ENCODE measurements around the gene PRKN.
"Not testable (repeated sequence)": the region's sequence is repeated elsewhere in the genome, so short reads cannot be mapped to it uniquely, and the experiment has no call there.

PRKN gene

GRCh38 chr6:161847628-161848027 lies 879.9 kb downstream of the PRKN start:
- DNase-seq (ENCODE audit: low read depth in 3 of 3), result no peak

- no peak for DNase-seq (ENCODE audit: low read depth in 3 of 3)
Measured at GRCh38 chr6:161844804-161845203, 882.8 kb downstream of the PRKN start.

DNA sequence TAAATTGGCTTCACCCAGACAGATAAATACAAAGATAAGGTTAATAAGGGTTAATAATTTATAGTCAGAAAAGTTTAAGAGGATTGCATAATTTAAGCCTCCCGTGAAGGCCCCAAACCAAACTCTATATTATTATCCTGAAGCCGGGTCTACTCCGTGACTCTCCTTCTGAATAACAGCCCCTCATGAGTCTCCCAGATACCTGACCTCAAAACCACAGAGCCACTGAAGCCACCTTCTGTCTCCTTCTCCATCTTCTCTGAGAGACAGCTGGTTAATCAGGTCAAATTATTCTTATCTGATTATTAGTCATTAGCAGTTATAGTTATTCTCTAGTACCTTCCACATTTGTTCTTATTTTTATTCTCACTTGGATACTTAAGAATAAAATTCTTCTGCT lies 884.5 kb downstream of the PRKN start:
- DNase-seq (ENCODE audit: low read depth in 3 of 3), result no peak

DNA sequence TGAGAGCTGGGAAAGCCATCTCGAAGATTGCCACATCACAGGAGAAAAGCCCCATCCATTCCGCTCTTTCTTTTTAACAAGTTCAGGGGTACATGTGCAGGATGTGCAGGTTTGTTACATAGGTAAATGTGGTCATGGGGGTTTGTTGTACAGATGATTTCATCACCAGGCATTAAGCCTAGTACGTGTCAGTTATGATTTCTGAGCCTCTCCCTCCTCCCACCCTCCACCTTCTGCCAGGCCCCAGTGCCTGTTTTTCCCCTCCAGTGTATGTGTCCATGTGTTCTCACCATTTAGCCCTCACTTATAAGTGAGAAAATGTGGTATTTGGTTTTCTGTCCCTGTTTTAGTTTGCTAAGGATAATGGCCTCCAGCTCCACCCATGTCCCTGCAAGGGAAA lies 887.2 kb downstream of the PRKN start:
- DNase-seq (ENCODE audit: low read depth in 3 of 3), result no peak

DNA sequence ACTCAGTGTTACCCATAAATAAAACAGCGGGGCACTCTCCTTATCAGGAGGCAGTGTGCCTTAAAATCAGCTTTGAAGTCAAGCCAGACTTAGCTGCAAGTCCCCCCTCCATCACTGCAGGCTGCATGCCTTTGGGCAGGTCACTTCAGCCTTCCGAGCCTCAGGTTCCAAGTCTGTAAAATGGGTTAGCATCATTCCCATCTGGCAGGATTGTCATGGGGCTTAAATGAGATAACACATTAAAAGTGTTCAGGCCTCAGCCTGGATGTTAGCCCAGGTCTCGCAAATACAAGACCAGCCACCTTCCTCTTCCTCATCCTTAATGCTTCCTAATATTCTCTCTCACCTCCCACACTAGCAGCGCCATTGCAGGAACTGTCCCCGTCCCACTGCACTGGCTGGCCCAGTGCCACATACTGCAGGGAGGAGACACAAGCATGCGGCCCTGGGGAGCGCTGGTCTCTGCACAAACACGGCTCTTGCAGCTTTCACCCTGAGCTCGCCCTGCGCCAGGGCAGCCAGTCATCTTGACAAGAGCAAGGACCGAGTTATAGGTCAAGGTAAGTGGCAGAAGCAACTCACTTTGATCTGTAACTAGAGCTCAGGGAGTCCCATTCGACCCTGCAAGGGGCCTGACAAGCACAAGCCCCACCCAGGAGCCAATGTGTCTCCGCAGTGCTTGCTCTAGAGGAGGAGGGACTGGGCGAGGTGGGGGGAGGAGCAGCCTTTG lies 889.1 kb downstream of the PRKN start:
- DNase-seq (ENCODE audit: low read depth in 3 of 3), result no peak

GRCh38 chr6:161837854-161838253 lies 889.7 kb downstream of the PRKN start:
- no peak for DNase-seq (ENCODE audit: low read depth in 3 of 3)

- DNase-seq (ENCODE audit: low read depth in 3 of 3), result no peak
Measured at GRCh38 chr6:161837449-161837735, 890.2 kb downstream of the PRKN start.

- DNase-seq (ENCODE audit: low read depth in 3 of 3), result no peak
Measured at GRCh38 chr6:161836643-161837448, 890.7 kb downstream of the PRKN start.

- DNase-seq (ENCODE audit: low read depth in 3 of 3), result no peak
Measured at GRCh38 chr6:161835500-161836215, 891.9 kb downstream of the PRKN start.

DNA sequence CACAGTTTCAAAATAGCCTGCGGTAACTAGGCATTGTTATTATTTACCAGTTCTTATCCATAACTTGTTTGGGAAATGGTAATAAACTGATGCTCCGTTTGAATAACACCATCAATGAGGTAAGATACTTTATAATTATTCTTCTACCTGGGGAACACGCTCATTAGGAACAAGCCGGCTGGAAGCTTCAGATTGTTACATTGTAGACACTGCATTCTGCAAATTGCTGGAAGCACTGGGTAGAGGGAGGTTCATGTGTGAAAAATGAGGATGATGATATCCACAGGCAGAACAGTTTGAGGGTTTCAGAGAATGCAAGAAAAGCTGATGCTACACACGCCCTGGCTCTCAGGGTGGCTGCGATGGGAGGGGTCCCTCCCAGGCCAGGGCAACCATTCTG lies 893.1 kb downstream of the PRKN start:
- no peak for DNase-seq (ENCODE audit: low read depth in 3 of 3)

DNA sequence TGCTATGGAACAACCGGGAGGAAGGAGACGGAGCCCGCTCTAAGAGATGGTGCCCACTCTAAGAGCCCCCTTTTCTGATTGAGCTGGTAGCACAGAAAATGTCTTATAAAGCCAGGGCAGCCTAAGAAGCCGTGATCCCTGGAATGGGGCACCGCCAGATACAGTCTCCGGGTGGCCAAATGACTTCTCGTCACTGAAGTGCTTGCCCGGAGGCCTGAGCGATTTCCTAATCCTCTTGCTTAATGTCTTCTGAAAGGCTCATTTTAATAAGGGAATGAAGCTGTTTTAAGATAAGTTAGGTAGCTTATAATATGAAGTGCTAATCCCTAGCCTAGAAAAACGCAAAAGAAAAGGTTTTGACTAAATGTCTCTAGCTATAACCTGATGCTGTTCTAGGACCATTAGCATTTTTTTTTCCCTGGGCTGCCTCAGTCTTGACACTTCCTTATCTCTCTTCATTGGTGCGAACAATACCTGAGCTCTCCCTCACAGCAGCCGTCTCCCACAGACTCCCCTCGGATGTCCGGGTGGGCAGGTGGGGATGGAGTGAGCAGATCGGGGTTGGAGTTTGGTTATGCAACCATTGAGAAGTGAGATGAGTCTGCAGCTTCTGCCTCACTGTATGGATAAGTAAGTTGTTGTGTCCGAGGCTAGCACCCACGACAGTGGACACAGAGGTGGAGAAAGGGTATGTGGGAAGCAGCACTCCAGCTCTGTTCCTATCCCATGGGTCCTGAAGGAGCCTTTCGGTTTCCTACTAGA lies 894.3 kb downstream of the PRKN start:
- DNase-seq (ENCODE audit: low read depth in 3 of 3), result no peak

GRCh38 chr6:161832622-161833021 lies 894.9 kb downstream of the PRKN start:
- no peak for DNase-seq (ENCODE audit: low read depth in 3 of 3)

DNA sequence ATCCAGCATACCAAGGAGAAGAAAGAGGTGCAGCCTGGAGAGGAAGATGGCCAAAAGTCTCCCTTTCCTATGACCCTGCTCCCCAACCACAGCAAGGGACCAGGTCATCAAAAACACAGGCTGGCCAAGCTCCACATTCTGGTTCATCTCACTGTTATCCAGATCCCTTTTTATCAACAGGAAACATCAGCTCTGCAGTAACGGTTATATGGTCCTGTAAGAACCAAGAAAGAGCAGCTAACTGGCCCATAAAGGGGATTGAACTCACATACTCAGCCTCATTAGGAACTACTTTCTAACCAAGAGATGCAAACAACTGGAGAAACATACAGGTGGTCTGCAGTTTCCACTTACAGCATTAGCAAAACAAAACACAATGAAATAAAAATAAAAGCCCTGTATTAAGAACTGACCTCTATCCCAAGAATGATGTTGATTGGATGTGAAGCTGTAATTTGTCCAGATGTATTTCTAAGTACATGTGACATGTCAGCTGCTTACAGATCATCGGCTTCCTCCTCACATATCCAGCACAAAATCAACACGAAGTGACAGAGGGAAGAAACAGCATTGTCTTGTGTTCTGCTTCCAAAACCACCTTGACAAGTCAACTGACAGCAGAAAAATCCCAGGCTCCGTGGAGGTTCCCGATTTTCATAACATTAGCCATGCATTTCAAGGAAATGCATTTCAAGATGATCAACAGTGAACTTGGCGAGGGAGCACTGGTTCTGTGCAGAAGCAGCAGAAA lies 896.5 kb downstream of the PRKN start:
- no peak for DNase-seq (ENCODE audit: low read depth in 3 of 3)

- no peak for DNase-seq (ENCODE audit: low read depth in 3 of 3)
Measured at GRCh38 chr6:161829291-161829729, 898.3 kb downstream of the PRKN start.

DNA sequence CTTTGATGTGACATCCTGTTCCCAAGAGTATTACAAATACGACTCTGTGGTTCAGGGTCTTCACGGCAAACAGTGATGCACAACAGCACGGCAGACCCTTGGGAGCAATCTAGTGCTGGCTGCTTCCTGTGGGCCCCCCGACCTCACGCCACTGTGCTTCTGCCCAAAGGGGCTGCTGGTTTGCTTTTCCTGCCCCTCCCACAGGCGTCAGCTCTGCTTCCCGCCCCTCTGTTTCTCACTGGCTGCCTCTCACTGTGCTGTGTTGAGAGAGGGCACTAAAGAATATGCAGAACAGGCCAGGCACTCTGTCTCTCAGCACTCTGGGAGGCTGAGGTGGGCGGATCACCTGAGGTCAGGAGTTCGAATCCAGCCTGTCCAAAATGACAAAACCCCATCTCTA lies 899.2 kb downstream of the PRKN start:
- no peak for DNase-seq (ENCODE audit: low read depth in 3 of 3)

DNA sequence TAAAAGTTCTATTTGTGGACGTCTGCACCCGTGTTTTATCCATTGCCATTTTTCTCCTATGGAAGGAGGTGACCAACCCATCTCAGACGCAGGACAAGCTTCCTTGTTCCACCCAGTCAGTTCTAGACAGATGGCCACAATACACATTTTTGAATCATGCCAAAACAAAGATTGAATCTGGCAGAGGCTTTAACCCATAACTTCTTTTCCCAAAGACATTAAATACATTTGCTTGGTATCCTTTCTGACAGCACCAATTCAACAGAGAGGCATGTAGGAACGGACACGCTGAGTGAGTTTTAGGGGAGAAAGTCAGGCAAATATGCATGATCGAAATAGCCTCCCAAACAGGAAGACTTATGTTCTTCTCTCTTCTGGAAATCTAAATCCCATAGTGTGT lies 901.1 kb downstream of the PRKN start:
- no peak for DNase-seq (ENCODE audit: low read depth in 3 of 3)

- not testable (repeated sequence) for DNase-seq (ENCODE audit: low read depth in 3 of 3)
Measured at GRCh38 chr6:161822204-161822603, 905.4 kb downstream of the PRKN start.

- DNase-seq (ENCODE audit: low read depth in 3 of 3), result no peak
Measured at GRCh38 chr6:161817881-161818280, 909.7 kb downstream of the PRKN start.

DNA sequence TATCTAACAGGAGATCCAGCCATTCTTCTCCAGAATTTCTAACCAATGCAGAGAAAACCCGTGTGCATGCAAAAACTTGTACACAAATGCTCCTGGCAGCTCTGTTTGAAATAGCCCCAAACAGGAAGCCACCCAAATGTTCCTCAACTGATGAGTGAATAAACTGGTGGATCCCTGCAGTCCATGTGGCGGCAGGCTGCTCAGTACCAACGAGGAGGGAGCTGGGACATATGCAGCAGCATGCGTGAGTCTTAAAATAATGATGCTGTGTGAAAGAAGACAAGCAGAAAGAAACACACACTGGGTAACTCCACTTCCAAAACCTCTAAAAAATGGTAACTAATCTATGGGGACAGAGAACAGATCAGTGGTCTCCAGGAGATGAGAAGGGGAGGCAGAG lies 911.6 kb downstream of the PRKN start:
- DNase-seq (ENCODE audit: low read depth in 3 of 3), result no peak

- DNase-seq (ENCODE audit: low read depth in 3 of 3), result no peak
Measured at GRCh38 chr6:161813156-161813555, 914.4 kb downstream of the PRKN start.

DNA sequence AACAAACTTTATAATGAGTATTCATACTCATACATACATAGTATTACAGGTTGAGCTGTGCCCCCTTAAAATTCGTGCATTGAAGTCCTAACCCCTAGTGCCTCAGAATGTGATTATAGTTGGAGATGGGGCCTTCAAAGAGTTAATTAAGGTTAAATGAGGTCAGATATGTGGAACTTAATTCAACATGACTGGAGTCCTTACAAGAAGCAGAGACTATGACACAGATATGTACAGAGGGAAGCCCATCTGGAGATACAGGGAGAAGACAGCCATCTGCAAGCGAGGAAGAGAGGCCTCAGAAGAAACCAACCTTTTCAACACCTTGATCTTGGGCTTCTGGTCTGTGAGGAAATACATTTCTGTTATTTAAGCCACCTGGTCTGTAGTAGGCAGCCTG lies 917.6 kb downstream of the PRKN start:
- no peak for DNase-seq (ENCODE audit: low read depth in 3 of 3)
